ENCODE results near the gene TPM1. TPM values are rescaled to one million over a fixed set of nuclear protein-coding genes. Genes with fewer than 3 reads are reported as not detected.

The TPM1 gene
- total RNA-seq, 3 donors from 2014 or later = 333 to 609 (median 575) TPM

GRCh38 chr15:63063164-63063756 is 20.7 kb downstream of the TPM1 start:
- intact Hi-C loops (cut with DNase I; ENCODE audit: low total_unique reads) = no loop called here
- no peak overlapping the region for H3K27ac ChIP-seq

GRCh38 chr15:63063877-63064409 is 21.4 kb downstream of the TPM1 start:
- no peaks in the 10 kb centered on the region for H3K4me1 ChIP-seq
- H3K27me3 ChIP-seq = no peaks in the 10 kb centered on the region
- no peaks in the 10 kb centered on the region for H3K9me3 ChIP-seq
- intact Hi-C loops (cut with DNase I; ENCODE audit: low total_unique reads) = no loop called here
- TF ChIP-seq POLR2A (IDR thresholded peaks at IDR 0.05) (no peak), POLR2AphosphoS5 (IDR thresholded peaks at IDR 0.05) (peak in 1 of 3 donors; percentile 28)
- H3K4me3 ChIP-seq = no peak overlapping the region
- no peak for DNase-seq (ENCODE audit: low spot score in 2 of 2)
- H3K36me3 ChIP-seq = peaks cover 17% of the 10 kb centered on the region
- no peak overlapping the region for H3K27ac ChIP-seq

More at GRCh38 chr15:63063164-63063756, 20.7 kb downstream of the TPM1 start:
- Histone ChIP-seq H3K36me3 (peaks cover 17% of the 10 kb centered on the region), H3K4me3 (no peak overlapping the region), H3K27me3 (no peaks in the 10 kb centered on the region), H3K4me1 (no peaks in the 10 kb centered on the region), H3K9me3 (no peaks in the 10 kb centered on the region)
- TF ChIP-seq POLR2A (IDR thresholded peaks at IDR 0.05) (no peak), CTCF (IDR thresholded peaks at IDR 0.05) (no peak), POLR2AphosphoS5 (IDR thresholded peaks at IDR 0.05) (no peak)
- DNase-seq (ENCODE audit: low spot score in 2 of 2) = no peak

- Histone ChIP-seq H3K36me3 (peaks cover 3% of the 10 kb centered on the region), H3K4me1 (no peaks in the 10 kb centered on the region), H3K27me3 (no peaks in the 10 kb centered on the region), H3K27ac (no peak overlapping the region), H3K4me3 (no peak overlapping the region), H3K9me3 (no peaks in the 10 kb centered on the region)
- intact Hi-C loops (cut with DNase I; ENCODE audit: low total_unique reads) = no loop called here
- DNase-seq (ENCODE audit: low spot score in 2 of 2) = no peak
- TF ChIP-seq POLR2A (IDR thresholded peaks at IDR 0.05) (no peak), POLR2AphosphoS5 (IDR thresholded peaks at IDR 0.05) (no peak), CTCF (IDR thresholded peaks at IDR 0.05) (no peak)
These were observed 23.0 kb downstream of the TPM1 start for GRCh38 chr15:63065262-63066221.

- intact Hi-C loops (cut with DNase I; ENCODE audit: low total_unique reads) = no loop called here
- H3K9me3 ChIP-seq = no peaks in the 10 kb centered on the region
- H3K27ac ChIP-seq = no peak overlapping the region
- H3K4me3 ChIP-seq = no peak overlapping the region
- H3K36me3 ChIP-seq = peaks cover 3% of the 10 kb centered on the region
- H3K4me1 ChIP-seq = no peaks in the 10 kb centered on the region
- no peaks in the 10 kb centered on the region for H3K27me3 ChIP-seq
- DNase-seq (ENCODE audit: low spot score in 2 of 2) = no peak
- TF ChIP-seq POLR2AphosphoS5 (IDR thresholded peaks at IDR 0.05) = no peak
- TF ChIP-seq CTCF (IDR thresholded peaks at IDR 0.05) = no peak
- no peak for TF ChIP-seq POLR2A (IDR thresholded peaks at IDR 0.05)
These were observed 23.7 kb downstream of the TPM1 start for GRCh38 chr15:63066272-63066671.

- H3K9me3 ChIP-seq = no peaks in the 10 kb centered on the region
- peak overlapping the region in 1 of 2 donors; percentile 3 for H3K27ac ChIP-seq
- H3K4me3 ChIP-seq = no peak overlapping the region
- H3K36me3 ChIP-seq = peaks cover 3% of the 10 kb centered on the region
- H3K4me1 ChIP-seq = no peaks in the 10 kb centered on the region
- no peak for DNase-seq (ENCODE audit: low spot score in 2 of 2)
- no peaks in the 10 kb centered on the region for H3K27me3 ChIP-seq
- TF ChIP-seq POLR2A (IDR thresholded peaks at IDR 0.05) = no peak
- TF ChIP-seq CTCF (IDR thresholded peaks at IDR 0.05) = no peak
- TF ChIP-seq POLR2AphosphoS5 (IDR thresholded peaks at IDR 0.05) = no peak
- intact Hi-C loops (cut with DNase I; ENCODE audit: low total_unique reads) = no loop called here
These were observed 24.8 kb downstream of the TPM1 start for GRCh38 chr15:63067306-63067705.

All from breast epithelium (tissue), 4 donors.